Natural killer cell (primary cell): ENCODE results near the gene FTCD. TPM values are rescaled to one million over a fixed set of nuclear protein-coding genes. Genes with fewer than 3 reads are reported as not detected.

Experiments
- ATAC-seq, 3 donors: fragments of 150-1000 bp in 2 of 3; fragments of 200-7000 bp in 1 of 3; cut with Tn5 transposase; 1 replicate in 1 of 3; 2 replicates in 2 of 3; pipeline ENCODE4 v1.10.0; 2021; ENCODE audit warnings: mild to moderate bottlenecking in 2 of 3, moderate library complexity in 2 of 3
- DNase-seq, 2 donors: peaks; one replicate each; pipeline versions ENCODE4 v3.0.0 to v3.0.0-alpha.2; 2013 to 2021; ENCODE audit warnings: mixed read lengths in 1 of 2
- H3K27ac ChIP-seq: one replicate; pipeline ENCODE4 v1.5.1; 2013; ENCODE audit warnings: mild to moderate bottlenecking, low read length
- H3K27me3 ChIP-seq: one replicate; pipeline ENCODE4 v1.6.1; 2013; ENCODE audit warnings: low read length; ENCODE audit not compliant: control insufficient read depth, insufficient read depth
- H3K36me3 ChIP-seq: one replicate; pipeline ENCODE4 v1.6.1; 2013; ENCODE audit warnings: low read length; ENCODE audit not compliant: control insufficient read depth, insufficient read depth
- H3K4me1 ChIP-seq: one replicate; pipeline ENCODE4 v1.6.1; 2013; ENCODE audit warnings: low read length; ENCODE audit not compliant: control insufficient read depth, insufficient read depth
- H3K4me3 ChIP-seq: one replicate; pipeline ENCODE4 v1.5.1; 2013; ENCODE audit warnings: low read length
- H3K9me3 ChIP-seq: one replicate; pipeline ENCODE4 v1.6.1; 2013; ENCODE audit warnings: low read length; ENCODE audit not compliant: control insufficient read depth, insufficient read depth
- H3K27ac Mint-ChIP-seq, 2 donors: one replicate each; pipeline ENCODE4 v1.8.0; 2022; ENCODE audit warnings: mild to moderate bottlenecking in 2 of 2, mixed read lengths in 2 of 2, moderate library complexity in 1 of 2
- H3K27me3 Mint-ChIP-seq, 2 donors: one replicate each; pipeline ENCODE4 v1.8.0; 2022; ENCODE audit warnings: low read depth in 2 of 2, mixed read lengths in 2 of 2
- H3K36me3 Mint-ChIP-seq: one replicate; pipeline ENCODE4 v1.8.0; 2022; ENCODE audit warnings: mixed read lengths
- H3K4me1 Mint-ChIP-seq, 2 donors: one replicate each; pipeline ENCODE4 v1.8.0; 2022; ENCODE audit warnings: mixed read lengths in 2 of 2
- H3K4me3 Mint-ChIP-seq: one replicate; pipeline ENCODE4 v1.8.0; 2022; ENCODE audit warnings: mild to moderate bottlenecking, moderate library complexity, mixed read lengths
- H3K9me3 Mint-ChIP-seq, 2 donors: one replicate each; pipeline ENCODE4 v1.8.0; 2022; ENCODE audit warnings: mixed read lengths in 2 of 2
- WGBS: methylation state at CpG from one replicate; pipeline ENCODE4 v1.1.7; 2013; ENCODE audit warnings: missing lambda C conversion rate; ENCODE audit not compliant: insufficient coverage; 5-methylcytosine and 5-hydroxymethylcytosine counted together
- intact Hi-C: fragments of 100-400 bp; cut with micrococcal nuclease; formaldehyde crosslinking; loops from one replicate; pipeline ENCODE4 v1.14.2; 2022
- total RNA-seq, 4 donors: library from RNA; stranded (reverse); fragments of 120-200 nt in 1 of 4; gene quantifications; one replicate each; pipeline versions ENCODE4 v1.2.3 to v1.2.4, GENCODE V29; 2013 to 2022
- TF ChIP-seq, protein P1 (sequence below): fragments of 200-600 bp; IDR thresholded peaks from one replicate; pipeline ENCODE4 v1.8.0; 2022; ENCODE audit warnings: antibody characterized with exemption

FTCD gene
- total RNA-seq, 3 donors from 2014 or later (not counting 1 experiment from before 2014, with no cell fraction given): 0.34 TPM; not detected in 2

DNA sequence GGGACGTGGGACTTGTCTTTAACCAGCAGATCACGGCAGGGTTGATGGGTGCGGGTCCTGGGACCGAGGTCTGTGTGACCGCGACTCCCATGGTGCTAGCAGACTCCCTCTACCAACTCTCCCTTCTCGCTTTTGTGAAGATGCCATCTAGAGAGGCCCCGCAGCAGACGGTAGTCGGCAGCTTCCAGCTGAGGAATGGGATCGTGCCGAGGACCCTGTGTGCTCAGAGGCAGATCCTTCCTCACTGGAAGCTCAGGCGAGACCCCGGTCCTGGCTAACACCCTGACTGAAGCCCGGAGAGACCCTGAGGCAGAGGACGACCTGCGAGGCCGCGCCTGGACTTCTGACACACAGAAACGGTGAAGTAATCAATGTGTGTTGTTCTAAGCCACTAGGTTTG, 41.4 kb upstream of the FTCD start:
- intact Hi-C loops: no loop called here
- Mint-ChIP-seq H3K27ac (no peak overlapping the region), H3K4me1 (peaks cover 7 to 13% of the 10 kb centered on the region in 2 donors), H3K36me3 (peaks cover 23% of the 10 kb centered on the region), H3K27me3 (no peaks in the 10 kb centered on the region), H3K4me3 (no peak overlapping the region), H3K9me3 (no peaks in the 10 kb centered on the region)
- H3K36me3 ChIP-seq: peaks cover 27% of the 10 kb centered on the region
- no peaks in the 10 kb centered on the region for H3K9me3 ChIP-seq
- no peak overlapping the region for H3K4me3 ChIP-seq
- 94% methylated on average over 20 of the region's 20 CpGs for WGBS
- H3K27me3 ChIP-seq: no peaks in the 10 kb centered on the region
- H3K27ac ChIP-seq: no peak overlapping the region
- TF ChIP-seq, protein P1, sequence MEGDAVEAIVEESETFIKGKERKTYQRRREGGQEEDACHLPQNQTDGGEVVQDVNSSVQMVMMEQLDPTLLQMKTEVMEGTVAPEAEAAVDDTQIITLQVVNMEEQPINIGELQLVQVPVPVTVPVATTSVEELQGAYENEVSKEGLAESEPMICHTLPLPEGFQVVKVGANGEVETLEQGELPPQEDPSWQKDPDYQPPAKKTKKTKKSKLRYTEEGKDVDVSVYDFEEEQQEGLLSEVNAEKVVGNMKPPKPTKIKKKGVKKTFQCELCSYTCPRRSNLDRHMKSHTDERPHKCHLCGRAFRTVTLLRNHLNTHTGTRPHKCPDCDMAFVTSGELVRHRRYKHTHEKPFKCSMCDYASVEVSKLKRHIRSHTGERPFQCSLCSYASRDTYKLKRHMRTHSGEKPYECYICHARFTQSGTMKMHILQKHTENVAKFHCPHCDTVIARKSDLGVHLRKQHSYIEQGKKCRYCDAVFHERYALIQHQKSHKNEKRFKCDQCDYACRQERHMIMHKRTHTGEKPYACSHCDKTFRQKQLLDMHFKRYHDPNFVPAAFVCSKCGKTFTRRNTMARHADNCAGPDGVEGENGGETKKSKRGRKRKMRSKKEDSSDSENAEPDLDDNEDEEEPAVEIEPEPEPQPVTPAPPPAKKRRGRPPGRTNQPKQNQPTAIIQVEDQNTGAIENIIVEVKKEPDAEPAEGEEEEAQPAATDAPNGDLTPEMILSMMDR: no peak
- no peaks in the 10 kb centered on the region for H3K4me1 ChIP-seq
- no peak for DNase-seq
- no peak for ATAC-seq

DNA sequence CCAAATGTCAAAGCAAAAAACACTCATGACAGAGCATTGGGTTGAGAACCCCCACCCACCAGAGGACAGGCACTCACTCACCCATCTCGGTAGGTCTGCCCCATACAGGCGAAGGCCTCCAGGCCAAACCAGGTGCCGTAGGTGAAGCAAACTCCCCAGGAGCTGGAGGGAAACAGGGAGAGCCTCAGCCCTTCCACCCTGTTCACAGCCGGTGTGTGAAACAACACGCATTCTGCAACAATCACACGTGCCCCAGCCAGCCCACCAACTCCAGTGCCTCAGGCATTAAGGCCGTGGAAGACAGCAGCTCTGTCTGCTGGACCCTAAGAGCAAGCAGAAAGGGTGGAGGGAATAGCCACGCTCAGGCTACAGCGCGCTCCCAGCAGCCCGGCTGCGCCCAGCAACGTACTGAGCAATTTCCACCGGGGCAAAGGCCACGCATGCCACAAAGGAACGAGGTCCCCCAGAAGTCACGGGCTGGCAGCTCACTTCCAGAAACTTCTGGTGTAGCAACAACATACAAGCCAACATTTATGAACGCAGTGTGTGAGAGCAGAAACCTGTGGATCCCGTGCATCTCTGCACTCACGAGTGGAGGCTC, 40.3 kb upstream of the FTCD start:
- TF ChIP-seq, protein P1: no peak
- no peak overlapping the region for H3K4me3 Mint-ChIP-seq
- 94% methylated on average over 20 of the region's 20 CpGs for WGBS
- Histone ChIP-seq H3K4me1 (no peaks in the 10 kb centered on the region), H3K27me3 (no peaks in the 10 kb centered on the region), H3K36me3 (peaks cover 27% of the 10 kb centered on the region), H3K27ac (no peak overlapping the region), H3K9me3 (no peaks in the 10 kb centered on the region), H3K4me3 (no peak overlapping the region)
- DNase-seq: no peak
- peaks cover 7 to 13% of the 10 kb centered on the region in 2 donors for H3K4me1 Mint-ChIP-seq
- no peaks in the 10 kb centered on the region for H3K9me3 Mint-ChIP-seq
- ATAC-seq: no peak
- intact Hi-C loops: no loop called here
- H3K27ac Mint-ChIP-seq: no peak overlapping the region
- peaks cover 23% of the 10 kb centered on the region for H3K36me3 Mint-ChIP-seq
- no peaks in the 10 kb centered on the region for H3K27me3 Mint-ChIP-seq

DNA sequence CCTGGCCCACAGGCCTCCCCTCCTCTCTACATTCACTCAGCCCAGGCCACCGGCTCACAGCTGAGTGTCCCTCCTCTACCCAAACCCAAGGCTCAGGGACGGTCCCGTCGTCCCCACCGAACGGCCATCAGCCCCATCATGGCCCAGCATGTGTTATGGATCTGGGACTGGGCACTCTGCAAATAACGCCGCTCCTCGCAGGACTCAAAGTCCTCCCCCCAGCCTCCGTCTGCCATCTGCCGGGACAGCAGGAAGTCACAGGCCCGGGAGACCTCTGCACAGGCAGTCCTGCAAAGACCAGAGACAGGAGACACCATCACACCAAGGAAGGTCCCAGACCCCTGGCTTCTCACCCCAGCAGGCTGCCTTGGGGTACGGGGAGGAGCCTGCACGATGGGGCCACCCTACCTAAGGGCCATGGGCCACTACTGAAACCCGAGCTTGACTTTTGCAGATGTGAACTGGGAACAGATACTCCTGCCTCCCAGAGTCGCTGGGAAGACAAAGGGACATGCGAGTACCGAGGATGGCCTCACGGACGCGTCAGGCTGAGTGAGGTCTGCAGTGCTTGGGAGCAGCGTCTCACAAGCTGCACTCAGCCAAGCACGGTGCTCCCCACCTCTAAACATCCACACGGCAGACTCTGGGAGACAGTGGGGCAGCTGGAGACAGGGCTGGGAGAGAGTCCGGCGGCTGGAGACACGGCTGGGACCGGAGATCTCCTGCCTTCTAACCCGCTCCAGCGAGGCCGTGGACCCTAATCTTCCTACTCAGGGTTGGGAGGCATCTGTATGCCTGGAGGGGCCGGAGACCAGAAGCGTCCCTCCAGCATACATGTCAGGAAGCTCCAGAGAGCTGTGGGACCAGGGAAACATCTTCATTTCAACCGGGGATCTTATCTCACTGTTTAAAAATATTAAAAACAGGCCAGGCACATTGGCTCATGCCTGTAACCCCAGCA, 39.3 kb upstream of the FTCD start:
- 94% methylated on average over 34 of the region's 34 CpGs for WGBS
- H3K27me3 Mint-ChIP-seq: no peaks in the 10 kb centered on the region
- TF ChIP-seq, protein P1: no peak

More for the DNA sequence above, 39.3 kb upstream of the FTCD start:
- ATAC-seq: no peak
- Mint-ChIP-seq H3K4me3 (no peak overlapping the region), H3K36me3 (peaks cover 16% of the 10 kb centered on the region), H3K4me1 (peaks cover 4 to 12% of the 10 kb centered on the region in 2 donors), H3K27ac (no peak overlapping the region), H3K9me3 (no peaks in the 10 kb centered on the region)
- no peaks in the 10 kb centered on the region for H3K27me3 ChIP-seq
- H3K36me3 ChIP-seq: peaks cover 27% of the 10 kb centered on the region
- intact Hi-C loops: no loop called here
- H3K9me3 ChIP-seq: no peaks in the 10 kb centered on the region
- DNase-seq: no peak
- H3K4me3 ChIP-seq: no peak overlapping the region
- H3K27ac ChIP-seq: no peak overlapping the region
- no peaks in the 10 kb centered on the region for H3K4me1 ChIP-seq
